GM18909 (cell line): Measurements from ENCODE around the gene KCNJ5.
A peak's percentile ranks its signal among the peaks of the same experiment; 100 is the strongest.

ENCODE experiments used
- ATAC-seq: cut with Tn5 transposase; IDR thresholded peaks from one replicate; pipeline ENCODE4 v1.9.1; 2021; ENCODE audit warnings: mild to moderate bottlenecking; ENCODE audit not compliant: unreplicated experiment, poor library complexity

The KCNJ5 gene

GRCh38 chr11:128893578-128894285 lies 2.6 kb downstream of the KCNJ5 start:
- ATAC-seq = peak; percentile 80

- ATAC-seq = no peak
These were observed 3.1 kb downstream of the KCNJ5 start for GRCh38 chr11:128894286-128894681.

- ATAC-seq = no peak
These were observed 3.5 kb downstream of the KCNJ5 start for GRCh38 chr11:128894685-128895084.

- no peak for ATAC-seq
These were observed 4.4 kb downstream of the KCNJ5 start for GRCh38 chr11:128895526-128895925.

GRCh38 chr11:128896356-128896755 lies 5.2 kb downstream of the KCNJ5 start:
- no peak for ATAC-seq

- ATAC-seq = no peak
These were observed 6.7 kb downstream of the KCNJ5 start for GRCh38 chr11:128897826-128898225.

GRCh38 chr11:128898580-128899344 lies 7.6 kb downstream of the KCNJ5 start:
- no peak for ATAC-seq

GRCh38 chr11:128900468-128900867 lies 9.3 kb downstream of the KCNJ5 start:
- no peak for ATAC-seq

GRCh38 chr11:128901653-128902514 lies 10.7 kb downstream of the KCNJ5 start:
- ATAC-seq = no peak

- no peak for ATAC-seq
These were observed 11.4 kb downstream of the KCNJ5 start for GRCh38 chr11:128902515-128903066.

GRCh38 chr11:128903248-128904061 lies 12.3 kb downstream of the KCNJ5 start:
- no peak for ATAC-seq

GRCh38 chr11:128904303-128904655 lies 13.1 kb downstream of the KCNJ5 start:
- ATAC-seq = no peak

- peak; percentile 59 for ATAC-seq
These were observed 13.6 kb downstream of the KCNJ5 start for GRCh38 chr11:128904656-128905344.

GRCh38 chr11:128905345-128906184 lies 14.4 kb downstream of the KCNJ5 start:
- peak; percentile 51 for ATAC-seq

- ATAC-seq = no peak
These were observed 15.3 kb downstream of the KCNJ5 start for GRCh38 chr11:128906185-128907050.

GRCh38 chr11:128907585-128907984 lies 16.4 kb downstream of the KCNJ5 start:
- no peak for ATAC-seq
